Neuron (in vitro differentiated cells): Measurements from ENCODE around the gene ARHGEF10L.
A peak's percentile ranks its signal among the peaks of the same experiment; 100 is the strongest.

Experiments
- H2AFZ ChIP-seq: one replicate; pipeline ENCODE4 v1.6.1; 2013; ENCODE audit warnings: low read depth, mild to moderate bottlenecking, inconsistent platforms, low read length, moderate library complexity
- H3K27me3 ChIP-seq: one replicate; pipeline ENCODE4 v1.6.1; 2013; ENCODE audit warnings: low read length; ENCODE audit not compliant: insufficient read depth
- H3K36me3 ChIP-seq: one replicate; pipeline ENCODE4 v1.6.1; 2013; ENCODE audit warnings: low read length; ENCODE audit not compliant: insufficient read depth
- H3K4me1 ChIP-seq: one replicate; pipeline ENCODE4 v1.6.1; 2013; ENCODE audit warnings: low read length; ENCODE audit not compliant: insufficient read depth
- H3K4me3 ChIP-seq: 2 replicates; pipeline ENCODE4 v1.5.1; 2013; ENCODE audit warnings: mild to moderate bottlenecking, low read length, moderate library complexity
- H3K9me3 ChIP-seq: one replicate; pipeline ENCODE4 v1.6.1; 2013; ENCODE audit warnings: low read length

The ARHGEF10L gene

DNA sequence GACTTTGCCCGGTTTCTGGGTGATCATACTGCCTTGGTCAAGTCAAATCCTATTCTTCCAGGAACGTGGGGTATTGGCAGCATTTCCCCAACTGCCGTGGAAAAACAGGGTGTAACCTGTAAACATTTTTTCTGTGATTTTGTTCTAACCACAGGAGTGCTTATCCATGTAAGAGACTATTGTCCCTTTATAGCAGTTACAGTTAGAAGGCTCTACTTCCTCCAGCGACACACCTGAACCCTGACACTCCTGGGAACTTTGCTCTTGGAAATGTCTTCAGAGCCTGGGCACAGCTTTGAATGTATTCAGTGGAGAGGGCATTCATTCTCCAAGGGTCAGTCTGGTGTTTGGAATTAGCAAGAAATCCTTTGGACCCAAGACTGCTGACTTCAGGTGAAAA is 26.4 kb upstream of the ARHGEF10L start:
- Histone ChIP-seq H3K4me1 (peaks cover 7% of the 10 kb centered on the region), H2AFZ (no peak overlapping the region), H3K9me3 (no peaks in the 10 kb centered on the region), H3K36me3 (no peaks in the 10 kb centered on the region), H3K4me3 (no peak overlapping the region), H3K27me3 (peaks cover 2% of the 10 kb centered on the region)

- no peaks in the 10 kb centered on the region for H3K9me3 ChIP-seq
- no peaks in the 10 kb centered on the region for H3K36me3 ChIP-seq
- H3K27me3 ChIP-seq: peaks cover 3% of the 10 kb centered on the region
- peaks cover 7% of the 10 kb centered on the region for H3K4me1 ChIP-seq
- no peak overlapping the region for H2AFZ ChIP-seq
- no peak overlapping the region for H3K4me3 ChIP-seq
These were observed 24.7 kb upstream of the ARHGEF10L start for GRCh38 chr1:17514776-17515175.

DNA sequence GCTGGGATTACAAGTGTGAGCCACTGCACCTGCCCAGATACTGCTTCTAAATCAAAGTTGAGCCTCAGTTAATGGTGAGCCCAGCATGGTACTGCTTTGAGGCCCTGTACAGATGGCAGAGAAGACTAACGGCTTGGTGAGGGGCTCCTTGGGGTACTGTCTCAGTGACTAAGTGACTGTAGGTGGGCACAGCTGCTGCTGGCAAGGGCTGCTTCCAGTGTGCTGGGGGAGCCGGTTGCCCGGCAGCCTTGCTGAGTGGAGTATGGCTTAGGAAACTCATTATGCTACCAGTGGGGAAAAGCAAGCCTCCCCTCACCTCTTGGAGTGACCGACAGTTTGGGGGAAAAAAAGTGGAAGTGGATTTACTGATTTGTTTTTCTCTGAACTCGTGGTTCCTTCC is 23.6 kb upstream of the ARHGEF10L start:
- H3K36me3 ChIP-seq: no peaks in the 10 kb centered on the region
- H3K27me3 ChIP-seq: peaks cover 5% of the 10 kb centered on the region
- H3K4me1 ChIP-seq: peaks cover 7% of the 10 kb centered on the region
- H3K9me3 ChIP-seq: no peaks in the 10 kb centered on the region
- H3K4me3 ChIP-seq: no peak overlapping the region
- H2AFZ ChIP-seq: peak overlapping the region; percentile 62

GRCh38 chr1:17516303-17517214 is 22.9 kb upstream of the ARHGEF10L start:
- Histone ChIP-seq H3K4me3 (no peak overlapping the region), H3K4me1 (peaks cover 7% of the 10 kb centered on the region), H3K9me3 (no peaks in the 10 kb centered on the region), H3K27me3 (peaks cover 5% of the 10 kb centered on the region), H2AFZ (peak overlapping the region; percentile 62), H3K36me3 (no peaks in the 10 kb centered on the region)

DNA sequence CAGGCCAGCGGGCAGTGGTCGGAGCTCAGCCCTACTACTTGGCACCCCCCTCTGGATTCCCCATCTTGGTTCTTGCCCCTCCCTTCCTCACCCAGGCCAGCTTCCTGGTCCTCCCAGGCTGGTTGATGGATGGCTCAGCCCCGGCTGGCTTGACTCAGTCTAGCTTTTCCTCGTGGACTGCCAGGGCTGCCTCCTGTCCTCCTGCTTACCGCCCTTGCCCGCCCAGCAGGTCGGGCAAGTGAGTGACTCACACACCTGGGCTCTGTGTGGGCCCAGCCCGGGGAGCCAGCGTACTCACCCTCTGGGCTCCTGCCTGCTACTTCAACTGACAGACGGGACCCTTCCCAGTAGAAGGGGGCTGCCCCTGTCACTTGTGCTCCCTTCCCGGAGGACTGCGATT is 19.5 kb upstream of the ARHGEF10L start:
- no peak overlapping the region for H3K4me3 ChIP-seq
- H3K27me3 ChIP-seq: peaks cover 5% of the 10 kb centered on the region
- H2AFZ ChIP-seq: no peak overlapping the region
- no peaks in the 10 kb centered on the region for H3K9me3 ChIP-seq
- H3K36me3 ChIP-seq: no peaks in the 10 kb centered on the region
- peaks cover 7% of the 10 kb centered on the region for H3K4me1 ChIP-seq

DNA sequence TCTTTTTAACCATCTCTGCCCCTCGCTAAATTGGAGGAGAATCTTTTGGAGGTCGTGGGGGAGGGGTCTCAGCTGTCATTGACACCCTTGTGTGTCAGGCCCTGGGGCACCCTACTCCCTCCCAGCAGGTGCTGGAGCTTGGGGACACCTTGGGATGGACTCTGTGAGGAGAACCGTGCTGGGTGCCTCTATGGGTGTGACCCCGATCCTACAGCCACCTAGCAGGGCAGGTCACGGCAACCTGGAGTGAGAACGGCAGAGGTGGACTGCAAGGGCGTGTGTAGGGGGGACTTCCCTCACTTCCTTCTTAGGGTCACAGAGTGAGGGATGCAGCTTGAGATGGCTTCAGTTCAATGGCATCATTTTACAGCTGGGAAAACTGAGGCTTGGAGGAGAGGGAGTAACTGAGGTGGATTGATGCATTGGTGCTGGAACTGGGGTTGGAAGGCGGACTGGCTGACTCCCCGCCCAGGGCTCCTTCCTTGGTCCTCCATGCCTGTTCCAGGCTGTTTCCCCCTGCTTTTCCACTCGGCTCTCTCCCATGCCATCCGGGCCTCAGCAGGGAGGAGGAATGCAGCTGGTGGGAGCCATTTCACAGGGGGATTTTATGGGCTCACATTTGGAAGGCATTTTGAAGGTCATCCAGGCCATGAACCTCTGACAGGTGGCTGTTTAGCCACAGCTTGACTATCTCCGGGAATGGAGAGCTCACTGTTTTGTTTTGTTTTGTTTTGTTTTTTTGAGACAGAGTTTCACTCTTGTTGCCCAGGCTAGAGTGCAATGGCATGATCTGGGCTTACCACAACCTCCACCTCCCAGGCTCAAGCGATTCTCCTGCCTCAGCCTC is 18.8 kb upstream of the ARHGEF10L start:
- Histone ChIP-seq H2AFZ (no peak overlapping the region), H3K4me3 (no peak overlapping the region), H3K27me3 (peaks cover 5% of the 10 kb centered on the region), H3K36me3 (no peaks in the 10 kb centered on the region), H3K9me3 (no peaks in the 10 kb centered on the region), H3K4me1 (peaks cover 7% of the 10 kb centered on the region)

- Histone ChIP-seq H3K36me3 (no peaks in the 10 kb centered on the region), H3K27me3 (peaks cover 10% of the 10 kb centered on the region), H3K4me3 (no peak overlapping the region), H3K4me1 (no peaks in the 10 kb centered on the region), H2AFZ (no peak overlapping the region), H3K9me3 (no peaks in the 10 kb centered on the region)
These were observed 17.4 kb upstream of the ARHGEF10L start for GRCh38 chr1:17521946-17522612.

GRCh38 chr1:17523321-17524041 is 16.0 kb upstream of the ARHGEF10L start:
- H3K4me1 ChIP-seq: no peaks in the 10 kb centered on the region
- no peak overlapping the region for H3K4me3 ChIP-seq
- H3K27me3 ChIP-seq: peaks cover 10% of the 10 kb centered on the region
- no peaks in the 10 kb centered on the region for H3K36me3 ChIP-seq
- H2AFZ ChIP-seq: no peak overlapping the region
- H3K9me3 ChIP-seq: no peaks in the 10 kb centered on the region

DNA sequence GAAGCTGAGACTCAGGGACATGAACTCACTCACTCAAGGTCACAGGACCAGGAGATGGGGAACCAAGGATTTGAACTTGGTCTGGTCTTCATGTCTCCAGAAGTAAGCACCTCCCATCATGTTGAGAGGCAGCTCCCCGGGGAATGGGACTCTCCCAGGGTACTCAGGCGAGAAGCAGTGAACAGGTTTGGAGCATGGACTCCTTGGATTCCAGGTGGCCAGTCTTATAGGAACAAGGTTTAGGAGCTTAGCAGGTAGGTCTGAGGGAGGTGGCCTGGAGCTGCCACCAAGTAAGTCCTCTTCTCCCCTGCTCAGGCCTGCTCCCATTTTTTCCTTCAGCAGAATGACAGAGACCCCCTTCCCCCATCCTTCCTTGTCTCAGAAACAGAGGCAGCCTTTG is 14.9 kb upstream of the ARHGEF10L start:
- Histone ChIP-seq H2AFZ (no peak overlapping the region), H3K4me3 (no peak overlapping the region), H3K4me1 (no peaks in the 10 kb centered on the region), H3K27me3 (peaks cover 10% of the 10 kb centered on the region), H3K36me3 (no peaks in the 10 kb centered on the region), H3K9me3 (no peaks in the 10 kb centered on the region)

DNA sequence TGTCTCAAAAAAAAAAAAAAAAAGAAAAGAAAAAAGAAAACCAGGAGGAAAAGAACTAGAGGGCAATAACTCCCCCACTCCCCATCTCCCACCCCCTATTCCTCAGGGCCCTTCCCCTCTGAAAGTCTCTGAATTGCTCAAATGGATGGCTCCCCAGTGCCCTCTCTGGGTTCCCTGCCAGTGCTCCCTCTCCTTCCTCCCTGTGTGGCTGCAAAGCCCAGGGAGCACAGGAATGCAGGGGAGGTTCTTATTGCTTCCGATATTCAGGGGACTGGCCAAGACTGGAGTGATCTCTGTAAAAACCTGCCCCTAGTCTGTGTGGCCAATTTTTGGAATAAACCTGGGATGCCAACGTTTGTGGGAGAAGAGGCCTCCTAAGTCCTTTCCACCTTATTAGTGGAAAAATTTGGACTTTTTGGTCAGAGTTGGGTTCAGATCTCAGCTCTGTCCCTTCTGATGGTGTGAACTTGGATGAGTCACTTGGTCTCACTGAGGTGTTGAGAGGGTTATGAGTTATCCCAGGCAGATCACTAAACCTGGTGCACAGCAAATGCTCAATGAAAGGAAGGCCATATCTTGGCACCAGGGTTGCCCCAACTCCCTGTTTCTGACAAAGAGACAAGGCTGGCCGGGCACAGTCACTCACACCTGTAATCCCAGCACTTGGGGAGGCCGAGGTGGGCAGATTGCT is 13.4 kb upstream of the ARHGEF10L start:
- no peak overlapping the region for H2AFZ ChIP-seq
- H3K9me3 ChIP-seq: no peaks in the 10 kb centered on the region
- peaks cover 8% of the 10 kb centered on the region for H3K27me3 ChIP-seq
- no peak overlapping the region for H3K4me3 ChIP-seq
- no peaks in the 10 kb centered on the region for H3K36me3 ChIP-seq
- H3K4me1 ChIP-seq: no peaks in the 10 kb centered on the region

GRCh38 chr1:17527036-17527914 is 12.2 kb upstream of the ARHGEF10L start:
- peaks cover 8% of the 10 kb centered on the region for H3K27me3 ChIP-seq

More at GRCh38 chr1:17527036-17527914, 12.2 kb upstream of the ARHGEF10L start:
- no peak overlapping the region for H3K4me3 ChIP-seq
- no peak overlapping the region for H2AFZ ChIP-seq
- H3K36me3 ChIP-seq: no peaks in the 10 kb centered on the region
- no peaks in the 10 kb centered on the region for H3K9me3 ChIP-seq
- no peaks in the 10 kb centered on the region for H3K4me1 ChIP-seq
